ENCODE measurements around the gene TIMP2. TPM values are rescaled to one million over a fixed set of nuclear protein-coding genes. Genes with fewer than 3 reads are reported as not detected.

TIMP2 gene
- total RNA-seq, 1 donor from 2014 or later: 535 TPM

- H3K4me3 Mint-ChIP-seq (ENCODE audit: unreplicated experiment): no peak overlapping the region
- H3K36me3 Mint-ChIP-seq (ENCODE audit: low read depth): peaks cover 60% of the 10 kb centered on the region
- peaks cover 3% of the 10 kb centered on the region for H3K4me1 Mint-ChIP-seq (ENCODE audit: low read depth)
- no peak overlapping the region for H3K27ac Mint-ChIP-seq (ENCODE audit: unreplicated experiment)
- no peak for DNase-seq (ENCODE audit: low spot score)
- H3K27me3 Mint-ChIP-seq (ENCODE audit: low read depth): no peaks in the 10 kb centered on the region
- TF ChIP-seq CTCF (IDR thresholded peaks at IDR 0.05): no peak
- no peaks in the 10 kb centered on the region for H3K9me3 Mint-ChIP-seq (ENCODE audit: low read depth)
These were observed 121.9 kb downstream of the TIMP2 start for GRCh38 chr17:78803186-78803845.

Other genes starting within 250 kb of the TIMP2 start
- gene CYTH1, start 143.1 kb downstream of the TIMP2 start, total RNA-seq: 79.2 to 155 TPM (median 80.8 TPM) in 3 replicates
- gene USP36, start 84.6 kb downstream of the TIMP2 start, total RNA-seq: 45.1 to 51.2 TPM (median 49.6 TPM) in 3 replicates
- gene CEP295NL, start 22.2 kb downstream of the TIMP2 start, total RNA-seq: 0.67 to 2.3 TPM (median 1.3 TPM) in 3 replicates
- gene LGALS3BP, start 54.5 kb upstream of the TIMP2 start, total RNA-seq: 120 to 177 TPM (median 127 TPM) in 3 replicates
- 37.3 to 50.5 TPM (median 47.9 TPM) in 3 replicates for gene CANT1, start 84.4 kb upstream of the TIMP2 start, total RNA-seq
- gene C1QTNF1, start 98.8 kb upstream of the TIMP2 start, total RNA-seq: 74.7 to 96.2 TPM (median 74.9 TPM) in 3 replicates
- gene ENGASE, start 149.4 kb upstream of the TIMP2 start, total RNA-seq: 16.8 to 30.7 TPM (median 19.7 TPM) in 3 replicates